Measurements from ENCODE around the gene TNNI2.

Gene TNNI2

GRCh38 chr11:1847006-1847735, 8.4 kb downstream of the TNNI2 start:
- no peak for DNase-seq

- DNase-seq: no peak
Observed at GRCh38 chr11:1847926-1848639, 9.3 kb downstream of the TNNI2 start.

GRCh38 chr11:1848640-1849430, 10.1 kb downstream of the TNNI2 start:
- no peak for DNase-seq

GRCh38 chr11:1851468-1852180, 12.8 kb downstream of the TNNI2 start:
- DNase-seq: no peak

- DNase-seq: no peak
Observed at GRCh38 chr11:1852271-1852876, 13.6 kb downstream of the TNNI2 start.

GRCh38 chr11:1852877-1853276, 14.1 kb downstream of the TNNI2 start, which contains the start of gene LSP1:
TSS of gene LSP1 (plus strand) at chr11:1853084. CDS start at chr11:1853145, 61 bp downstream.
- DNase-seq: peak; percentile 86 to 88

DNA sequence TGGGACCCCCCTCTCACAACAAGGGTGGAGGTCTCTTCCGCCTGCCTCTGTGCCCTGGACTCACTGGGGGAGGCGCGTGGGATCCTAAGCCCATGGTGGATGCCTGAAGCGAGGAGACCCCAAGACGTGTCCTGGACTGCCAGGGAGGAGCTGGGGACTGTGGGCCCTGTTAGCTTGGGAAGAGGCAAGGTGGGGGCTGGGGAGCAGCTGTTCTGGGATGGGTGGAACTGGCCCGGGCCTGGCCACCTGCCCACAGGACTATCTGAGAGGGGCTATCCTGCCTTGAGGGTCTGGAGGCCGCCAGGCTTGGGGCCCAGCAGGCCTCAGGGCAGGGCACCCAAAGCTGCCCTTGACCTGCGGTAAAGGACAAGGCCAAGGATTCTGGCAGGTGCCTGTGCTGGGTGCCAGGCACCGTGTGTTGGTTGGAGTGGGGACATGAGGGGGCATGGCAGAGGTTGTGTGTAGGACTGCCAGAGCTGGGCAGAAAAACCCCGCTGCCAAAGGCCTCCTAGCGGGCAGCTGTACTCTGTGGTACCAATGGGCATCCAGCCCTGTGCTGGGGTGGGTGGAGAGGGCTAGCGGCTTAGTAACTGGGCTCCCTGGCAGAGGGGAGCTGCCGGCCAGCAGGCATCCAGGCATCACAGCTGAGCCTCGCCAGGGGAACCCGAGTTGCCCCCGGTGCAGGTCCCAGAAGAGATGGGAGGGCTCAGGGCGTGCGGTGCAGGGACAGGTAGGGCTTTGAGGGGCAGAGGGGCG, 14.8 kb downstream of the TNNI2 start:
- DNase-seq: peak in 1 of 2 donors; percentile 35

GRCh38 chr11:1854132-1854948, 15.6 kb downstream of the TNNI2 start:
- DNase-seq: no peak

DNA sequence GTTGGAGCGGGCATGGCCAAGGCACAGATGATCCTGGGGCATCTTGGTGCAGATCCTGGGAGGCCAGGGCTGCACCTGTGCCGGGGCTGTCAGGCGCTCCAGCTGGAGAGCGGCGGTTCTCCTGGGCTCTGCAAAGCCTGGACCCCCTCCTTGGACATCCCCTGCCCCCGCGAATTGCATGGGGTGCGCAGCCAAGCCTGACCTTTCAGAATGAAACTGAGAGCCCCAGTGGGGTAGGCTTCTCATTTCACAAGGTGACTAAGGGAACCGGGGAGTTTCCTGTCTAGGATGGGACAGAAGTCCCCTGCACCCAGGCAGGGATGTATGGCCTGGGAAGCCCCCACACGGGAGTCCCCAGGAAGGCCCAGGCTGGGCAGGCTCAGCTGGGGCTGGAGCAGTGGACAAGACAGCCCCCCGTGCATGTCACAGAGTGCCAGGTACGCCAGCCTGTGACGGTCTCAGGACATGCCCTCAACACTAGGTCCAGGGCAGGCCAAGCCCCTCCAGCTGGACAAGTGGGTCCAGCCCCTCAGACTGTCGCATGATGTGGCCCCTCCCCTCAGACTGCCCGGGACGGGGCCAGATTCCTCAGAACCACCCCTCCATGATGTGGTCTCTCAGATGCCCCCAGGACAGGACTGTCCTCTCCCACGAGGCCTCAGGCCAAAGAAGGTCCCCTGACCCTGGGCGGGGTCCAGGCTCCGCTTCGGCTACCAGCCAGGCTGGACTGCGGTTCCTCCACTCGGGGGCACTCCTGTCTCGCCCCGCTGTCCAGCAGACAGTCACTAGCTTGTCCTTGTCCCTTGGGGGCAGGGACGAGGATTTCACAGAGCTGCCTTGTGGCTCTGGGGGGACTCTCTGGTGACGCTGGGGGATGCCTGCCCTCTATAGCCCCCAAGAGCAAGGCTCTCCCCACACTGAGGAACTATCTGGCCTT, 16.4 kb downstream of the TNNI2 start:
- no peak for DNase-seq

DNA sequence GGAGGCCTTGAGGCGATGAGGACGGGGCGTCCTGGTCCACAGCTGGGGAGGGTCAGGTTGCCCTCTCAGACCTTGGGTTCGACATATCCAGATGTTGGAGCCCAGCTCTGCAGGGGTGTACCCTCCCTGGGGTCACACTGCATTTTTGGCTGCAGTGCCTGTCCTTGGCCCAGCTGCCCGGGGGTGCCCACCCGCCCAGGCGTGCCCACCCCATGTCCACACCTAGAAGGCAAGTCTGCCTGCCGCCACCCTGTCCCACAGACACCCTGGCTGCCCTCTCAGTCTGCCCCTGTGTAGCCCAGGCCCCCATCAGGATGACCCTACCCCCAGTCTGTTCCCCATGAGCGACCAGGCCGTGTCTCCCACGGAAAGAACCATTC, 17.1 kb downstream of the TNNI2 start:
- no peak for DNase-seq

DNA sequence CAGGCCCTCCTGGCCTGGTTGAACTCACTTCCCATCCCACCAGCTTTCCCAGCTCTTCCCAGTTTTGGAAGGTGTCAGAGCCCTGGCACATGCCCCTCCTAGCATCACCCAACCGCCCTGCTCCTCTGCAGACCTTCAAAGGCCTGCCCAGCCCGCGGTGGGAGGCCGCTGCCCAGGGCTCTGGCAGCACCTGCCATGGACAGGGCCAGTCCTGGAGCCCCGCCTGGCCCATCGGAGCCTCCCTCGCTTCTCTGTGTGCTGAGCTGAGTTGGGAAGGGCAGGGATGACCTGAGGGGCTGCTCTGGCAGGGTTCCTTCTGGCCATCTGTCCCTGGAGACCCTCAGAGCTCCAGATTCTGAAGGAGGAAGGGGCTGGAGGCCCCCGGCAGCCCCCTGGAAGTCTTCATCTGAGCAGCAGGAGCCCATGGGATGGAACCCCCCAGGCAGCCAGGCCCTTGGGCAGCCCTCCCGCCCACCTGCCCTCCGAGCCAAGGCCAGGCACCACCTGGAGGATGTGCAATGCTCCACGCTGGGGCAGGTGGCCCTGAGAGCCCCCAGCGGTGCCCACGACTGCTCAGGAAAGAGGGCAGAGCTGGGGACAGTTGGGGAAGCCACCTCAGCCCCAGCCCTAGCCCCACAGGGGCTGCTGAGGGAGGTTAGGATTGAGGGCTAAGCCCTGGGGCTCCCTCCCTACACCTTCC, 17.7 kb downstream of the TNNI2 start:
- DNase-seq: no peak

DNA sequence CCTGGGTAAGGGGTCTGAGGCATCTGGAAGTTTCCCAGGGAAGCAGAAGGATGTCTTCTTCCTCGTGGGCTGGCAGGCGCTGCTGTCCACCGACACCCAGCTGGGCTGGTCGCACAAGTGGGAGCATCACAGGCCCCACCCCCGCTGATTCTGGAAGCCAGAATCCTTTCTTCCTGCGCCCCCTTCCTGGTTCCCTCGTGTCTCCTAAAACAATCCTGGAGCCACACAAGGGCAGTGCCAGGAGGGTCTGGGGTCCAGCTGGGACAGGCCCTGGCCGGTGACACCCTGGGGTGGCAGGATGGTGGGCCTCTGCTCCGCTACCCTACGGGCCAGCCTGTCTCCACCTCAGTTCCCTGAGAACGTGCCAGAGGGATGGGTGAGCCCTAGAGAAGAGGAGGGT, 18.3 kb downstream of the TNNI2 start:
- no peak for DNase-seq

DNA sequence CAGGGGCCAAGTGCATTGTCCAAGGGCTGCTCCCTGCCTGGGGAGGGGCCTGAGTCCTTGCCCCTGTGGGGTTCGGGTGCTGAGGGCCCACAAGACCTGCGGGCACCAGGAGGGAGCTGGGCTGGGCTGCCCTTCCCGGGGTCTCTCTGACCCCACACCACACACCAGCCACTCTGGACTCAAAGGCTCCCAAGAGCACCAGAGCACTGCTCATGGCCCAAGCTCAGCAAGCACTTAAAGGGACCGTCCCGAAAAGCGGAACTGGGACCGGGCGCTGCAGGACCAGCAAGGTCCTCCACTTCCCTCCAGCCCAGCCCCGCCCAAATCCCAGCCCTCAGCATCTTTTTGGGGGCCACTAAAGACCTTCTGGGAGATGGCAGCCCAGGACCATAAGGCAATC, 19.4 kb downstream of the TNNI2 start:
- no peak for DNase-seq

GRCh38 chr11:1858576-1858975, 19.8 kb downstream of the TNNI2 start:
- DNase-seq: no peak

- DNase-seq: no peak
Observed at GRCh38 chr11:1859004-1859403, 20.2 kb downstream of the TNNI2 start.

DNA sequence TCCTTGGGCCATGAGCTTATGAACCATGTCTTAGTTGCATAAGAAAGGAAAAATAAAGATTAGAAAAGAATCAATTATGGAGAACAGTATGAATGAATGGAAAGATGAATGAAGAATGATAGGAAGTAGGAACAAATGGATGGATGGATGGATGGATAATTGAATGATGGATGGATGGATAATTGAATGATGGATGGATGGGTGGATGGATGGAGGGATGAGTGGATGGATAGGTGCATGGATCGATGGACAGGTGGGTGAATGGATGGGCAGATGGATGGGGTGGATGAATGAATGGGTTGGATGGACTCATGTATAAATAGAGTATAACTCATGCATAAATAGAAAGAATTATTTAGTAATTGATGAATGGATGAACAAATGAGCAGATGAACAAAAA, 21.3 kb downstream of the TNNI2 start:
- DNase-seq: no peak

GRCh38 chr11:1861435-1862411, 22.9 kb downstream of the TNNI2 start:
- DNase-seq: no peak
